Neuronal stem cell (in vitro differentiated cells): ENCODE data around the gene ZNF428.

Experiments
- DNase-seq: peaks from one replicate; pipeline ENCODE4 v3.0.0-alpha.2; 2013; ENCODE audit warnings: low spot score
- H2AFZ ChIP-seq: one replicate; pipeline ENCODE4 v1.6.1; 2013; ENCODE audit warnings: mild to moderate bottlenecking, low read length, inconsistent platforms
- H2AK5ac ChIP-seq: 2 replicates; pipeline ENCODE4 v1.6.1; 2013; ENCODE audit warnings: low read depth, mild to moderate bottlenecking, inconsistent platforms, low read length, moderate library complexity, mixed read lengths
- H2BK120ac ChIP-seq: 2 replicates; pipeline ENCODE4 v1.6.1; 2013; ENCODE audit warnings: low read depth, mild to moderate bottlenecking, inconsistent platforms, low read length, moderate library complexity, mixed read lengths
- H2BK12ac ChIP-seq: one replicate; pipeline ENCODE4 v1.6.1; 2013; ENCODE audit warnings: low read length, inconsistent platforms
- H2BK15ac ChIP-seq: 2 replicates; pipeline ENCODE4 v1.6.1; 2013; ENCODE audit warnings: mild to moderate bottlenecking, low read length, inconsistent platforms, mixed read lengths
- H2BK5ac ChIP-seq: one replicate; pipeline ENCODE4 v1.6.1; 2013; ENCODE audit warnings: inconsistent platforms, mild to moderate bottlenecking, low read length, moderate library complexity
- H3K14ac ChIP-seq: one replicate; pipeline ENCODE4 v1.6.1; 2013; ENCODE audit warnings: low read length, inconsistent platforms
- H3K18ac ChIP-seq: 2 replicates; pipeline ENCODE4 v1.6.1; 2013; ENCODE audit warnings: low read length, inconsistent platforms
- H3K23ac ChIP-seq: 2 replicates; pipeline ENCODE4 v1.6.1; 2013; ENCODE audit warnings: low read depth, mild to moderate bottlenecking, mixed read lengths, low read length, inconsistent platforms; ENCODE audit not compliant: poor library complexity
- H3K27ac ChIP-seq: replicated peaks from 3 replicates; pipeline ENCODE4 v1.5.1; 2013; ENCODE audit warnings: low read length, inconsistent platforms
- H3K27me3 ChIP-seq, 3 experiments: 2 replicates each; pipeline ENCODE4 v1.6.1; 2013; ENCODE audit warnings: low read length in 3 of 3, mild to moderate bottlenecking in 2 of 3, inconsistent platforms in 1 of 3, low read depth in 1 of 3, mixed read lengths in 1 of 3, moderate library complexity in 1 of 3; ENCODE audit not compliant: control insufficient read depth in 3 of 3, insufficient read depth in 3 of 3
- H3K36me3 ChIP-seq, 2 donors: replicated peaks in 1 of 2; 2 replicates each; pipeline ENCODE4 v1.6.1; 2013; ENCODE audit warnings: low read length in 2 of 2; ENCODE audit not compliant: control insufficient read depth in 2 of 2, insufficient read depth in 2 of 2
- H3K4ac ChIP-seq: 2 replicates; pipeline ENCODE4 v1.6.1; 2013; ENCODE audit warnings: inconsistent platforms, mild to moderate bottlenecking, low read length, moderate library complexity
- H3K4me1 ChIP-seq, 2 donors: 1 replicate in 1 of 2; 2 replicates in 1 of 2; pipeline ENCODE4 v1.6.1; 2013; ENCODE audit warnings: low read length in 2 of 2, low read depth in 1 of 2; ENCODE audit not compliant: control insufficient read depth in 2 of 2, insufficient read depth in 1 of 2
- H3K4me2 ChIP-seq: one replicate; pipeline ENCODE4 v1.6.1; 2013; ENCODE audit warnings: mild to moderate bottlenecking, low read length, inconsistent platforms; ENCODE audit not compliant: insufficient read depth, poor library complexity, severe bottlenecking
- H3K4me3 ChIP-seq, 2 donors: 2 replicates each; pipeline ENCODE4 v1.5.1; 2013; ENCODE audit warnings: low read length in 2 of 2, mild to moderate bottlenecking in 2 of 2, inconsistent platforms in 1 of 2, moderate library complexity in 1 of 2
- H3K79me1 ChIP-seq: one replicate; pipeline ENCODE4 v1.6.1; 2013; ENCODE audit warnings: low read depth, mild to moderate bottlenecking, inconsistent platforms, low read length, moderate library complexity
- H3K9ac ChIP-seq: one replicate; pipeline ENCODE4 v1.6.1; 2013; ENCODE audit warnings: mild to moderate bottlenecking, low read depth, low read length, inconsistent platforms; ENCODE audit not compliant: poor library complexity
- H3K9me3 ChIP-seq, 2 donors: replicated peaks in 1 of 2; 2 replicates each; pipeline versions ENCODE3 to v1.6.1; 2013; ENCODE audit warnings: low read length in 2 of 2, mild to moderate bottlenecking in 2 of 2, inconsistent platforms in 1 of 2, low read depth in 1 of 2, mixed read lengths in 1 of 2, moderate library complexity in 1 of 2; ENCODE audit not compliant: control insufficient read depth in 2 of 2, insufficient read depth in 1 of 2
- H4K8ac ChIP-seq: one replicate; pipeline ENCODE4 v1.6.1; 2013; ENCODE audit warnings: low read depth, mild to moderate bottlenecking, inconsistent platforms, low read length, moderate library complexity
- H4K91ac ChIP-seq: one replicate; pipeline ENCODE4 v1.6.1; 2013; ENCODE audit warnings: low read length, low read depth, mild to moderate bottlenecking, inconsistent platforms; ENCODE audit not compliant: poor library complexity
- WGBS, 2 donors: extraction: QIAGEN DNeasy Blood & Tissue Kit; methylation state at CpG; one replicate each; pipeline ENCODE4 v1.1.7; 2013; ENCODE audit warnings: missing lambda C conversion rate in 2 of 2, mixed read lengths in 1 of 2; ENCODE audit not compliant: insufficient read length in 2 of 2, insufficient replicate concordance in 1 of 2; ENCODE audit errors: extremely low coverage in 2 of 2; 5-methylcytosine and 5-hydroxymethylcytosine counted together

Gene ZNF428

GRCh38 chr19:43575156-43575950, 44.1 kb downstream of the ZNF428 start, which contains the start of the genes PINLYP and XRCC1:
TSS of gene PINLYP (plus strand) at chr19:43575801. CDS start at chr19:43577192, 1,391 bp downstream.
TSS of gene XRCC1 (minus strand) at chr19:43575527. CDS start at chr19:43575458, 69 bp downstream.
- Histone ChIP-seq H3K9ac (peak within 1 kb of the TSS; percentile 96), H3K4ac (peak within 1 kb of the TSS; percentile 90), H3K9me3 (no peaks in the 10 kb centered on the region), H2AFZ (peak within 1 kb of the TSS; percentile 87), H4K91ac (peak within 1 kb of the TSS; percentile 57), H3K23ac (peak within 1 kb of the TSS; percentile 50), H3K4me2 (peak within 1 kb of the TSS; percentile 75), H3K4me3 (peak within 1 kb of the TSS; percentile 82 to 93), H3K36me3 (peaks cover 4 to 36% of the 10 kb centered on the region in 2 donors), H2BK120ac (peak within 1 kb of the TSS; percentile 30), H2BK5ac (peak within 1 kb of the TSS; percentile 93), H3K27ac (peak within 1 kb of the TSS; percentile 70), H2BK15ac (peak within 1 kb of the TSS; percentile 87), H3K27me3 (no peaks in the 10 kb centered on the region), H3K18ac (peak within 1 kb of the TSS; percentile 61), H2BK12ac (no peak within 1 kb of the TSS), H3K14ac (no peak within 1 kb of the TSS), H4K8ac (peak within 1 kb of the TSS; percentile 96), H3K79me1 (peaks cover 4% of the 10 kb centered on the region), H3K4me1 (peaks cover 8 to 12% of the 10 kb centered on the region in 2 donors), H2AK5ac (peak within 1 kb of the TSS; percentile 85)
- no CpG with 5 or more reads among the region's 51 CpGs for WGBS, 2 donors
- DNase-seq = peak; percentile 97

- no peak overlapping the region for H3K18ac ChIP-seq
- no peak overlapping the region for H3K27ac ChIP-seq
- no peak overlapping the region for H3K4ac ChIP-seq
- H4K8ac ChIP-seq = no peak overlapping the region
- WGBS, 2 donors = no CpG with 5 or more reads among the region's 12 CpGs
- H2BK120ac ChIP-seq = no peak overlapping the region
- H2BK15ac ChIP-seq = peak overlapping the region; percentile 28
- H2BK12ac ChIP-seq = no peak overlapping the region
- H3K23ac ChIP-seq = no peak overlapping the region
- peak overlapping the region; percentile 84 for H2BK5ac ChIP-seq
- peaks cover 6 to 42% of the 10 kb centered on the region in 2 donors for H3K36me3 ChIP-seq
- H3K9ac ChIP-seq = peak overlapping the region; percentile 73
- H3K4me2 ChIP-seq = peak overlapping the region; percentile 75
- no peaks in the 10 kb centered on the region for H3K27me3 ChIP-seq
- no peak overlapping the region for H3K14ac ChIP-seq
- no peak overlapping the region for H4K91ac ChIP-seq
- H3K9me3 ChIP-seq = no peaks in the 10 kb centered on the region
- H3K4me3 ChIP-seq = peak overlapping the region; percentile 82 to 93
- H3K79me1 ChIP-seq = peaks cover 4% of the 10 kb centered on the region
- peak overlapping the region; percentile 80 for H2AK5ac ChIP-seq
- H2AFZ ChIP-seq = peak overlapping the region; percentile 82
- no peak for DNase-seq
- peaks cover 8 to 10% of the 10 kb centered on the region in 2 donors for H3K4me1 ChIP-seq
These were observed 44.8 kb downstream of the ZNF428 start for GRCh38 chr19:43574424-43575155.

- H3K4ac ChIP-seq = no peak overlapping the region
- H3K14ac ChIP-seq = no peak overlapping the region
- no peaks in the 10 kb centered on the region for H3K9me3 ChIP-seq
- no peak overlapping the region for H4K91ac ChIP-seq
- H3K79me1 ChIP-seq = peaks cover 4% of the 10 kb centered on the region
- peaks cover 6 to 53% of the 10 kb centered on the region in 2 donors for H3K36me3 ChIP-seq
- H2AFZ ChIP-seq = no peak overlapping the region
- H3K27me3 ChIP-seq = no peaks in the 10 kb centered on the region
- H2BK120ac ChIP-seq = no peak overlapping the region
- no peak for DNase-seq
- H3K23ac ChIP-seq = no peak overlapping the region
- no peak overlapping the region for H3K18ac ChIP-seq
- peaks cover 8 to 10% of the 10 kb centered on the region in 2 donors for H3K4me1 ChIP-seq
- H3K27ac ChIP-seq = no peak overlapping the region
- H3K9ac ChIP-seq = no peak overlapping the region
- no peak overlapping the region for H2AK5ac ChIP-seq
- no peak overlapping the region for H3K4me2 ChIP-seq
- no peak overlapping the region for H3K4me3 ChIP-seq
- no CpG with 5 or more reads among the region's 3 CpGs for WGBS, 2 donors
- H2BK5ac ChIP-seq = no peak overlapping the region
- H2BK15ac ChIP-seq = no peak overlapping the region
- no peak overlapping the region for H4K8ac ChIP-seq
- H2BK12ac ChIP-seq = no peak overlapping the region
These were observed 47.2 kb downstream of the ZNF428 start for GRCh38 chr19:43572171-43572588.
